ENCODE data around the gene ZNF292.

ZNF292 gene

GRCh38 chr6:87281426-87281825 lies 126.1 kb downstream of the ZNF292 start:
- DNase-seq (ENCODE audit: low read depth): no peak
- no peak for TF ChIP-seq CTCF (conservative IDR thresholded peaks at IDR 0.05; ENCODE audit: low read depth, low read length)
- no peak overlapping the region for H3K4me3 ChIP-seq (ENCODE audit: low read depth, low read length)

GRCh38 chr6:87282743-87283142 lies 127.4 kb downstream of the ZNF292 start:
- peak; percentile 35 for DNase-seq (ENCODE audit: low read depth)
- no peak for TF ChIP-seq CTCF (conservative IDR thresholded peaks at IDR 0.05; ENCODE audit: low read depth, low read length)
- no peak overlapping the region for H3K4me3 ChIP-seq (ENCODE audit: low read depth, low read length)

- no peak for DNase-seq (ENCODE audit: low read depth)
- TF ChIP-seq CTCF (conservative IDR thresholded peaks at IDR 0.05; ENCODE audit: low read depth, low read length): no peak
- no peak overlapping the region for H3K4me3 ChIP-seq (ENCODE audit: low read depth, low read length)
Observed at GRCh38 chr6:87283461-87283860, 128.1 kb downstream of the ZNF292 start.

- no peak overlapping the region for H3K4me3 ChIP-seq (ENCODE audit: low read depth, low read length)
- no peak for TF ChIP-seq CTCF (conservative IDR thresholded peaks at IDR 0.05; ENCODE audit: low read depth, low read length)
- DNase-seq (ENCODE audit: low read depth): peak; percentile 23
Observed at GRCh38 chr6:87287251-87287650, 131.9 kb downstream of the ZNF292 start.

GRCh38 chr6:87289571-87289970 lies 134.2 kb downstream of the ZNF292 start:
- DNase-seq (ENCODE audit: low read depth): no peak
- no peak overlapping the region for H3K4me3 ChIP-seq (ENCODE audit: low read depth, low read length)
- TF ChIP-seq CTCF (conservative IDR thresholded peaks at IDR 0.05; ENCODE audit: low read depth, low read length): no peak

GRCh38 chr6:87291883-87292282 lies 136.5 kb downstream of the ZNF292 start:
- H3K4me3 ChIP-seq (ENCODE audit: low read depth, low read length): no peak overlapping the region
- DNase-seq (ENCODE audit: low read depth): no peak
- no peak for TF ChIP-seq CTCF (conservative IDR thresholded peaks at IDR 0.05; ENCODE audit: low read depth, low read length)

- DNase-seq (ENCODE audit: low read depth): no peak
- H3K4me3 ChIP-seq (ENCODE audit: low read depth, low read length): no peak overlapping the region
- TF ChIP-seq CTCF (conservative IDR thresholded peaks at IDR 0.05; ENCODE audit: low read depth, low read length): no peak
Observed at GRCh38 chr6:87293526-87293925, 138.2 kb downstream of the ZNF292 start.

Data from choroid plexus epithelial cell (primary cell).